Measurements from ENCODE around the gene IFNAR1. TPM values are rescaled to one million over a fixed set of nuclear protein-coding genes. Genes with fewer than 3 reads are reported as not detected.

IFNAR1 gene
- total and polyA plus RNA-seq, 2 experiments from 2014 or later: 26.9 to 33.4 TPM

- H3K4me2 ChIP-seq: no peak overlapping the region
- no peaks in the 10 kb centered on the region for H3K36me3 ChIP-seq (replicated peaks; ENCODE audit: insufficient read depth, low read depth)
- no peak overlapping the region for H3K27ac ChIP-seq
- no peaks in the 10 kb centered on the region for H3K9me2 ChIP-seq (replicated peaks; ENCODE audit: insufficient read depth)
- H4K20me1 ChIP-seq (ENCODE audit: insufficient read depth, poor library complexity, severe bottlenecking): no peaks in the 10 kb centered on the region
- DNase-seq (ENCODE audit: low spot score): no peak
- no peaks in the 10 kb centered on the region for H3K9me3 ChIP-seq (ENCODE audit: low read depth)
- no peaks in the 10 kb centered on the region for H3K27me3 ChIP-seq
- TF ChIP-seq EZH2phosphoT487 (IDR thresholded peaks at IDR 0.05; ENCODE audit: low read depth, severe bottlenecking, unreplicated experiment) (no peak), EZH2 (IDR thresholded peaks at IDR 0.05; ENCODE audit: borderline replicate concordance) (no peak), CTCF (IDR thresholded peaks at IDR 0.05; ENCODE audit: poor library complexity) (no peak)
- H3K4me1 ChIP-seq (ENCODE audit: insufficient read depth): peaks cover 7% of the 10 kb centered on the region
- no peak overlapping the region for H2AFZ ChIP-seq
- no peaks in the 10 kb centered on the region for H3K79me2 ChIP-seq
- 72% methylated on average over 5 of the region's 5 CpGs for WGBS (ENCODE audit: low lambda C conversion rate, missing lambda C conversion rate)
- H3K4me3 ChIP-seq: no peak overlapping the region
Measured at GRCh38 chr21:33299181-33299752, 25.5 kb upstream of the IFNAR1 start.

GRCh38 chr21:33300701-33301631 lies 23.8 kb upstream of the IFNAR1 start:
- Histone ChIP-seq H4K20me1 (ENCODE audit: insufficient read depth, poor library complexity, severe bottlenecking) (no peaks in the 10 kb centered on the region), H3K4me2 (peak overlapping the region; percentile 32), H3K4me1 (ENCODE audit: insufficient read depth) (peaks cover 7% of the 10 kb centered on the region), H3K27ac (peak overlapping the region; percentile 48), H3K79me2 (no peaks in the 10 kb centered on the region), H3K9me3 (ENCODE audit: low read depth) (no peaks in the 10 kb centered on the region), H3K4me3 (no peak overlapping the region), H3K36me3 (replicated peaks; ENCODE audit: insufficient read depth, low read depth) (no peaks in the 10 kb centered on the region), H2AFZ (no peak overlapping the region), H3K27me3 (no peaks in the 10 kb centered on the region), H3K9me2 (replicated peaks; ENCODE audit: insufficient read depth) (no peaks in the 10 kb centered on the region)
- 66% methylated on average over 10 of the region's 10 CpGs for WGBS (ENCODE audit: low lambda C conversion rate, missing lambda C conversion rate)
- TF ChIP-seq EZH2 (IDR thresholded peaks at IDR 0.05; ENCODE audit: borderline replicate concordance) (no peak), CTCF (IDR thresholded peaks at IDR 0.05; ENCODE audit: poor library complexity) (no peak), EZH2phosphoT487 (IDR thresholded peaks at IDR 0.05; ENCODE audit: low read depth, severe bottlenecking, unreplicated experiment) (no peak)
- DNase-seq (ENCODE audit: low spot score): no peak

GRCh38 chr21:33301632-33302002 lies 23.2 kb upstream of the IFNAR1 start:
- peak overlapping the region; percentile 48 for H3K27ac ChIP-seq
- DNase-seq (ENCODE audit: low spot score): no peak

More at GRCh38 chr21:33301632-33302002, 23.2 kb upstream of the IFNAR1 start:
- no peak overlapping the region for H2AFZ ChIP-seq
- 92% methylated on average over 2 of the region's 2 CpGs for WGBS (ENCODE audit: low lambda C conversion rate, missing lambda C conversion rate)
- H3K79me2 ChIP-seq: no peaks in the 10 kb centered on the region
- H3K36me3 ChIP-seq (replicated peaks; ENCODE audit: insufficient read depth, low read depth): no peaks in the 10 kb centered on the region
- H4K20me1 ChIP-seq (ENCODE audit: insufficient read depth, poor library complexity, severe bottlenecking): no peaks in the 10 kb centered on the region
- H3K4me2 ChIP-seq: peak overlapping the region; percentile 32
- no peaks in the 10 kb centered on the region for H3K9me2 ChIP-seq (replicated peaks; ENCODE audit: insufficient read depth)
- H3K4me1 ChIP-seq (ENCODE audit: insufficient read depth): peaks cover 7% of the 10 kb centered on the region
- H3K9me3 ChIP-seq (ENCODE audit: low read depth): no peaks in the 10 kb centered on the region
- no peaks in the 10 kb centered on the region for H3K27me3 ChIP-seq
- H3K4me3 ChIP-seq: no peak overlapping the region
- no peak for TF ChIP-seq CTCF (IDR thresholded peaks at IDR 0.05; ENCODE audit: poor library complexity)
- TF ChIP-seq EZH2 (IDR thresholded peaks at IDR 0.05; ENCODE audit: borderline replicate concordance): no peak
- TF ChIP-seq EZH2phosphoT487 (IDR thresholded peaks at IDR 0.05; ENCODE audit: low read depth, severe bottlenecking, unreplicated experiment): no peak

All from hepatocyte (in vitro differentiated cells).